GM10266 (cell line): ENCODE measurements around the gene SPSB4.

ENCODE experiments used
- DNase-seq: peaks from one replicate; pipeline ENCODE4 v3.0.0; 2012; ENCODE audit errors: extremely low spot score
- CTCF ChIP-seq: IDR thresholded peaks from 2 replicates; pipeline ENCODE4 v1.5.1; 2012; ENCODE audit warnings: mild to moderate bottlenecking, low read depth; ENCODE audit not compliant: control insufficient read depth, insufficient read depth; ENCODE audit errors: missing control alignments

SPSB4 gene

GRCh38 chr3:141087778-141088130 is 36.6 kb downstream of the SPSB4 start:
- no peak for DNase-seq
- no peak for TF ChIP-seq CTCF

DNA sequence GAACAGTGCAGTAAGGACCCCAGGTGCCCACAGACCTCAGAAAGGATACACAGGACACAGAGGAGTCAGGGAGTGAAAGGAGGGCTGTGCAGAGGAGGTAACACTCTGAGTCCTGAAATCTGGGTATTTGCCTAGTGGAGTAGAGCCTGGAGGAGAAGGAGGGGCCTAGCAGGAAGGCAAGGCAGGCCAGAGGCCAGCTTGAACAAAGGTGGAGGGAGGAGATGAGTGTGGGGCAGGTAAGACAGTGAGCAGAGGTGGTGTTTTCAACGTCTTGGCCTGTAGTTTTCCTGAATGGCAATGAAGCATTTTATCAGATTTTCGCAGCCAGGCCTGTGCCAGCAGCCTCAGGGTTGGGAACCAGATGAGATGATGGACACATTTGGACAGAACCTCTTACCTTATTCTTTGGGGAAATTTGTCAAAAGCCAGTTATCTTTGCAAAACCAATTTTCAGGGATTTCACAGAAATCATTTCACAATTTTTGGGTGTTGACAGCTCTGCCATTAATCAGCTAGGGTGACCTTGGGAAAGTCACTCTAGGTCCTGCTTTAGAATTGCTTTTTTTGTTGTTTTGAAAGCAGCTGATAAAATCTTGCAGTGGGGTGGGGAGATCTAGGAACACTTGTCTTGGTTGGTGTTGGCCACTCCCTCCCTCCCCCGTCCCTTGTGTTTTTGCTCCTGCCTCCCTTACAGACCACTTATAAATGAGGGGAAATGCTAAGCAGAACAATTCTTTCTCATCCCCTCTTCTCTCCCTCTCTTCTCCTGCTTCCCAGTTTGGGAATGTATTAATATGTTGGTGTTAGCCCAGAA is 38.4 kb downstream of the SPSB4 start:
- DNase-seq: no peak
- no peak for TF ChIP-seq CTCF

- TF ChIP-seq CTCF: no peak
- DNase-seq: no peak
Observed at GRCh38 chr3:141091426-141091825, 40.3 kb downstream of the SPSB4 start.

- TF ChIP-seq CTCF: no peak
- no peak for DNase-seq
Observed at GRCh38 chr3:141092663-141093062, 41.5 kb downstream of the SPSB4 start.

DNA sequence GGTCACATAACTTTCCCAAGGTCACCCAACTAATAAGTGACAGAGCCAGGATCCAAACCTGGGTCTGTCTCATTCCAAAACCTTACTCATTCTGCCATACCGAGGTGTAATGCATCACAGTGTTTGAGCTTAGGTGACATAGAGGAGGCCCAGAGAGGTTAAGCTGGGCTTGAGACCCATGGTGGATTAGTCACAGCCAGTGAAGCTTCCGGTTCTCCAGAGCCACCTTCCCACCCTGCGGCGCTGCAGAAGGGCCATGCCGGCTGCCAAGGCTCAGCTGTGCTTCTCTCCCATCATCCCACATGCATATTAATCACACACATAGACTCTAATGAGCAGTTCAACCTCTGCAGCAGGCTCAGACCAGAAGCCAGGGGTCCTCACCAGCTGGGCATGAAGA is 42.2 kb downstream of the SPSB4 start:
- DNase-seq: no peak
- TF ChIP-seq CTCF: no peak

GRCh38 chr3:141093971-141094684 is 43.0 kb downstream of the SPSB4 start:
- no peak for TF ChIP-seq CTCF
- DNase-seq: no peak

DNA sequence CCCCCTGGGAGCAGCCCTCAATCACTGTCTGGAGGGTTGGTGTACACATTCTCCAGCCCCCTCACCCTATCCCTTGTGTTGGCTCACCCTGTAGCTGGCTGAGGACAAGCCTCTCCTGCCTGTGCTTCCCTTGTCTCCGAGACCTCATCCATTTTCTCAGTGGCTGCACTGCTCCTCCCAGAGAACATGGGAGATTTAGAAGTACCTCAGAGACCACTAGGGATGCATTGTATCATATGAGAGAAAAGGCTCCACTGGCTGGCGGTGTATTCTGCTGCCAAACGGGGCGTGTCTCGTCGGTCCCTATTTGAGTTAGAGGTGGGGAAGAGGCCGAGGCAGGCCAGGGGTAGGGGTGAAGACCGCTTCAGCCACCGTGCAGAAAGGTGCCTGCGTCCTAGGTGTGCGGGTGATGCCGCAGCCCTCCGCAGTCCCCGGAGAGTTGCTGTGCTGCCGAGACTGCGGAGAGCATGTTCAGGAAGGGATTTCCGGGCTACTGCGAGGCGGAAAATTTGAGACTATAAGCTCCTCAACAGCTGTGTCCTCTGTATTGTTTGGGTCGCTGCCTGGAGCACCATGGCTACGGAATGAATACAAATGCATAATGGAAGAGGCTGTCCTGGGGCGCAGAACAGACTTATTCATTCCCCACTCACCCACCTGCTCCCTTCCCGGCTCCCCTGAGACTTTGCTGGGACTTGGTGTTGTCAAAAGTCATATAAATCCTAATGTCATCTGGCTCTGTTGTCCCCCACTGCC is 43.8 kb downstream of the SPSB4 start:
- no peak for DNase-seq
- no peak for TF ChIP-seq CTCF
